Astrocyte (in vitro differentiated cells and primary cell): ENCODE results near the gene CSRP3. TPM values are rescaled to one million over a fixed set of nuclear protein-coding genes. Genes with fewer than 3 reads are reported as not detected.

Experiments used
- DNase-seq: peaks from one replicate; pipeline ENCODE4 v3.0.0-alpha.2; 2010; ENCODE audit warnings: low read depth
- FAIRE-seq: peaks from 2 replicates; lab custom pipeline; 2011; peaks lifted over from hg19 to GRCh38; lab: Jason Lieb, UNC
- H2AFZ ChIP-seq: 2 replicates; pipeline ENCODE4 v1.6.0; 2012; ENCODE audit warnings: low read depth, low read length, inconsistent platforms
- H3K27ac ChIP-seq: 2 replicates; pipeline ENCODE4 v1.5.1; 2011; ENCODE audit warnings: low read depth, low read length, inconsistent platforms
- H3K27me3 ChIP-seq: 2 replicates; pipeline ENCODE4 v1.6.0; 2011; ENCODE audit warnings: low read length, inconsistent platforms; ENCODE audit not compliant: insufficient read depth
- H3K36me3 ChIP-seq: 2 replicates; pipeline ENCODE4 v1.5.1; 2011; ENCODE audit warnings: low read length, inconsistent platforms; ENCODE audit not compliant: insufficient read depth
- H3K4me1 ChIP-seq: 2 replicates; pipeline ENCODE4 v1.5.1; 2011; ENCODE audit warnings: low read length, inconsistent platforms; ENCODE audit not compliant: insufficient read depth
- H3K4me2 ChIP-seq: 2 replicates; pipeline ENCODE4 v1.6.0; 2012; ENCODE audit warnings: low read length, inconsistent platforms
- H3K4me3 ChIP-seq: 2 replicates; pipeline ENCODE4 v1.5.1; 2011; ENCODE audit warnings: low read depth, mild to moderate bottlenecking, low read length, inconsistent platforms; ENCODE audit not compliant: insufficient read depth
- H3K79me2 ChIP-seq: 2 replicates; pipeline ENCODE4 v1.6.0; 2012; ENCODE audit warnings: mild to moderate bottlenecking, low read length, inconsistent platforms; ENCODE audit not compliant: insufficient read depth
- H3K9ac ChIP-seq: 2 replicates; pipeline ENCODE4 v1.6.0; 2012; ENCODE audit warnings: mild to moderate bottlenecking, low read length, inconsistent platforms
- H3K9me3 ChIP-seq: 2 replicates; pipeline ENCODE4 v1.5.1; 2012; ENCODE audit warnings: low read depth, mild to moderate bottlenecking, low read length, inconsistent platforms; ENCODE audit not compliant: insufficient read depth
- H4K20me1 ChIP-seq: 2 replicates; pipeline ENCODE4 v1.6.0; 2012; ENCODE audit warnings: low read length, inconsistent platforms; ENCODE audit not compliant: insufficient read depth
- H3K27ac Mint-ChIP-seq: one replicate; pipeline ENCODE4 v1.8.0; 2021; ENCODE audit warnings: mild to moderate bottlenecking, mixed read lengths; ENCODE audit not compliant: unreplicated experiment
- H3K27me3 Mint-ChIP-seq: one replicate; pipeline ENCODE4 v1.8.0; 2021; ENCODE audit warnings: low read depth, mixed read lengths; ENCODE audit not compliant: unreplicated experiment
- H3K36me3 Mint-ChIP-seq: one replicate; pipeline ENCODE4 v1.8.0; 2021; ENCODE audit warnings: low read depth, mixed read lengths; ENCODE audit not compliant: unreplicated experiment
- H3K4me1 Mint-ChIP-seq: one replicate; pipeline ENCODE4 v1.8.0; 2021; ENCODE audit warnings: low read depth, mixed read lengths; ENCODE audit not compliant: unreplicated experiment
- H3K4me3 Mint-ChIP-seq: one replicate; pipeline ENCODE4 v1.8.0; 2021; ENCODE audit warnings: mild to moderate bottlenecking, moderate library complexity, mixed read lengths; ENCODE audit not compliant: unreplicated experiment
- H3K9me3 Mint-ChIP-seq: one replicate; pipeline ENCODE4 v1.8.0; 2021; ENCODE audit warnings: mild to moderate bottlenecking, mixed read lengths; ENCODE audit not compliant: unreplicated experiment
- CTCF ChIP-seq: IDR thresholded peaks from 2 replicates; pipeline ENCODE4 v1.5.1; 2011; ENCODE audit warnings: low read depth, mild to moderate bottlenecking, inconsistent platforms, low read length, moderate library complexity; ENCODE audit not compliant: insufficient read depth
- EZH2 ChIP-seq: IDR thresholded peaks from 2 replicates; pipeline ENCODE4 v1.6.1; 2012; ENCODE audit warnings: mild to moderate bottlenecking, low read length, inconsistent platforms; ENCODE audit not compliant: insufficient read depth
- total RNA-seq: library from RNA; stranded (reverse); gene quantifications from 2 replicates; pipeline ENCODE4 v1.2.1, GENCODE V29; 2021

Gene CSRP3
- total RNA-seq, 1 donor from 2014 or later = 0.43 TPM

- H2AFZ ChIP-seq = no peak overlapping the region
- H4K20me1 ChIP-seq = no peaks in the 10 kb centered on the region
- TF ChIP-seq EZH2 = no peak
- no peak for TF ChIP-seq CTCF
- Mint-ChIP-seq H3K27me3 (peaks cover 31% of the 10 kb centered on the region), H3K9me3 (no peaks in the 10 kb centered on the region), H3K36me3 (no peaks in the 10 kb centered on the region), H3K4me3 (no peak overlapping the region), H3K4me1 (peaks cover 10% of the 10 kb centered on the region), H3K27ac (no peak overlapping the region)
- no peaks in the 10 kb centered on the region for H3K36me3 ChIP-seq
- H3K27ac ChIP-seq = no peak overlapping the region
- H3K9me3 ChIP-seq = no peaks in the 10 kb centered on the region
- no peak overlapping the region for H3K9ac ChIP-seq
- peaks cover 29% of the 10 kb centered on the region for H3K27me3 ChIP-seq
- DNase-seq = no peak
- H3K4me3 ChIP-seq = no peak overlapping the region
- no peak overlapping the region for H3K4me2 ChIP-seq
- H3K4me1 ChIP-seq = peaks cover 8% of the 10 kb centered on the region
- no peak for FAIRE-seq
- no peaks in the 10 kb centered on the region for H3K79me2 ChIP-seq
These were observed 41.8 kb upstream of the CSRP3 start for GRCh38 chr11:19243613-19244012.

DNA sequence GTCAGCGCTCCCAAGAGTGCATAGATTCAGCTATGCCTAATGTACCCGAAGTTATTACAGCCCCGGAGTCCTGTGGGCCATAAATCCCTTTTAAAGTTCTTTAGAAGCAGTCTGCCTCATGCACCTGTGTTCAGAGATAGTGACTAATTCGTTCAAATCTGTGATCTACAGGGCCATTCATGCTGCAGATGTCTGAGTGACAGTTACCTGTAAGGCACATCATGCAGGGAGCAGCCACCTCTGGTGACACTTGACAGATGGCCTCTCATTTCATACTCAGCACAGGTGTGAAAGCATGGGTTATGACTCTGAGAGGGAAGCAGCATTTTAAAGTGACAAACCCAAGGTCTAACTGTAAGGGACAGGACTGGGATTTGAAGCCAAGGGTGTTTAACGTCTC is 41.4 kb upstream of the CSRP3 start:
- no peak for FAIRE-seq
- Histone ChIP-seq H3K4me2 (no peak overlapping the region), H3K9ac (no peak overlapping the region)

More for the DNA sequence above, 41.4 kb upstream of the CSRP3 start:
- Histone ChIP-seq H2AFZ (no peak overlapping the region), H4K20me1 (no peaks in the 10 kb centered on the region), H3K27ac (no peak overlapping the region), H3K9me3 (no peaks in the 10 kb centered on the region), H3K79me2 (no peaks in the 10 kb centered on the region), H3K36me3 (no peaks in the 10 kb centered on the region), H3K27me3 (peaks cover 29% of the 10 kb centered on the region), H3K4me1 (peaks cover 8% of the 10 kb centered on the region), H3K4me3 (no peak overlapping the region)
- no peak overlapping the region for H3K27ac Mint-ChIP-seq
- no peaks in the 10 kb centered on the region for H3K36me3 Mint-ChIP-seq
- TF ChIP-seq CTCF = no peak
- no peak for TF ChIP-seq EZH2
- peaks cover 31% of the 10 kb centered on the region for H3K27me3 Mint-ChIP-seq
- H3K9me3 Mint-ChIP-seq = no peaks in the 10 kb centered on the region
- DNase-seq = no peak
- H3K4me3 Mint-ChIP-seq = no peak overlapping the region
- H3K4me1 Mint-ChIP-seq = peaks cover 10% of the 10 kb centered on the region
